Gastroesophageal sphincter (tissue), 3 donors: ENCODE results near the gene TREM2.

Experiments
- CTCF ChIP-seq, 4 experiments: fragments of 200-600 bp in 2 of 4; fragments of 450-650 bp in 2 of 4; sonication (generic) in 1 of 4; IDR thresholded peaks; one replicate each; pipeline ENCODE4 v1.5.1; 2017 to 2019; ENCODE audit warnings: antibody characterized with exemption in 4 of 4, mild to moderate bottlenecking in 2 of 4, moderate library complexity in 2 of 4
- EP300 ChIP-seq: sonication (generic); formaldehyde crosslinking; IDR thresholded peaks from one replicate; pipeline ENCODE4 v1.6.1; 2017; ENCODE audit warnings: antibody characterized with exemption, mild to moderate bottlenecking
- POLR2A ChIP-seq, 2 donors: fragments of 450-650 bp; IDR thresholded peaks; one replicate each; pipeline ENCODE4 v1.6.1; 2017; ENCODE audit warnings: antibody characterized with exemption in 2 of 2, mild to moderate bottlenecking in 2 of 2, moderate library complexity in 1 of 2
- POLR2AphosphoS5 ChIP-seq: sonication (generic); formaldehyde crosslinking; IDR thresholded peaks from one replicate; pipeline ENCODE4 v1.6.1; 2017; ENCODE audit warnings: antibody characterized with exemption

DNA sequence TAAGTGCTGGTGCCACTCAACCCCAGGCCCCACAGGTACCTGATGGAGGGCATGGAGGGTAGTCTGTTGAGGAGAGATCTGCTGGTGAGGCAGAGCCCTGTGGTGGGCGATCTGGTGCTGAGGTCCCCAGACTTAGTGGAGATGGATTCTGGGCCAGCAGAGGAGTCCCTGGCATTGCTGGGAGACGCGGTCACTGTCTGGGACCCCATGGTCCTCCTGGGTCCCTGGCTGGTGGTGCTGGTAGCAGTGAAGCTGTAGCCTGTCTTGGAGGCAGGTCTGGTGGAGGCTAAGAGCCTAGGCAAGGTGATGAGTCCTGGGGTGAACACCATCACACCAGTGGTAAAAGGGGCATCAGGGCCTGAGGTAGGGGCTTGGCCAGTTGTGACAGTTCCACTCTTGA, 31.5 kb upstream of the TREM2 start:
- no peak for TF ChIP-seq CTCF (IDR thresholded peaks at IDR 0.05)
- no peak for TF ChIP-seq POLR2A (IDR thresholded peaks at IDR 0.05)
- TF ChIP-seq POLR2AphosphoS5, result no peak
- no peak for TF ChIP-seq EP300
